Right lobe of liver (tissue), 6 donors: ENCODE results near the gene WDFY2. TPM values are rescaled to one million over a fixed set of nuclear protein-coding genes. Genes with fewer than 3 reads are reported as not detected.
"Not testable (repeated sequence)": the region's sequence is repeated elsewhere in the genome, so short reads cannot be mapped to it uniquely, and the experiment has no call there.

Source experiments
- ATAC-seq, 4 donors: fragments of 200-7000 bp; cut with Tn5 transposase; one replicate each; pipeline ENCODE4 v1.9.1; 2020; ENCODE audit warnings: mild to moderate bottlenecking in 4 of 4, moderate library complexity in 4 of 4
- DNase-seq, 3 donors: peaks; one replicate each; pipeline ENCODE4 v3.0.0-alpha.2; 2020
- H3K27ac ChIP-seq, 3 donors: fragments of 200-600 bp; one replicate each; pipeline ENCODE4 v1.8.0; 2022
- H3K27me3 ChIP-seq, 2 donors: fragments of 200-600 bp; one replicate each; pipeline ENCODE4 v1.8.0; 2022
- H3K36me3 ChIP-seq, 4 donors: fragments of 200-600 bp; sonication (generic) in 1 of 4; one replicate each; pipeline versions ENCODE4 v1.5.1 to v1.8.0; 2017 to 2022; ENCODE audit warnings: control low read depth in 1 of 4
- H3K4me1 ChIP-seq, 4 donors: fragments of 200-600 bp; sonication (generic) in 1 of 4; one replicate each; pipeline versions ENCODE4 v1.5.1 to v1.8.0; 2017 to 2022; ENCODE audit warnings: control low read depth in 1 of 4
- H3K4me3 ChIP-seq, 3 donors: fragments of 200-600 bp; one replicate each; pipeline ENCODE4 v1.8.0; 2022
- H3K9me3 ChIP-seq, 4 donors: fragments of 200-600 bp; sonication (generic) in 1 of 4; one replicate each; pipeline versions ENCODE4 v1.5.1 to v1.8.0; 2017 to 2022; ENCODE audit warnings: control low read depth in 1 of 4
- POLR2A ChIP-seq: fragments of 450-650 bp; IDR thresholded peaks from one replicate; pipeline ENCODE4 v1.6.1; 2017; ENCODE audit warnings: antibody characterized with exemption, mild to moderate bottlenecking
- WGBS: methylation state at CpG from one replicate; pipeline ENCODE4 v1.1.6; 2018; ENCODE audit warnings: low coverage, low lambda C conversion rate; ENCODE audit not compliant: insufficient coverage; ENCODE audit errors: missing lambda C conversion rate; 5-methylcytosine and 5-hydroxymethylcytosine counted together
- intact Hi-C, 2 donors: fragments of 100-400 bp; cut with DNase I; formaldehyde crosslinking; loops; one replicate each; pipeline versions ENCODE4 v1.11.2 to v1.14.1; 2022
- total RNA-seq, 6 experiments: library from RNA; depleted of rRNA in 2 of 6; stranded (reverse); fragments of >200 nt in 2 of 6; fragmentation: NEBNext Ultra II Directional in 3 of 6; extraction: Animal tissue kit (Norgen Biotek cat#: 25700) in 3 of 6; gene quantifications; one replicate each; pipeline versions ENCODE4 v1.1.0 to v1.2.4, GENCODE V29; 2016 to 2023
- TF ChIP-seq, protein P1 (sequence below), 4 donors: fragments of 200-600 bp in 3 of 4; fragments of 450-650 bp in 1 of 4; IDR thresholded peaks; one replicate each; pipeline versions ENCODE4 v1.5.1 to v1.8.0; 2016 to 2022; ENCODE audit warnings: antibody characterized with exemption in 4 of 4, mild to moderate bottlenecking in 2 of 4
- donor health status: DM: no; HTN: yes; CAD: no.
- donor health status: DM: no; HTN: no; CAD: no.
- donor health status: DM: no; HTN: no; CAD: no.
- donor health status: DM: no; HTN: yes; CAD: no.
- donor health status: DM: no; HTN: yes; CAD: no.

The WDFY2 gene
- total RNA-seq, 6 experiments from 2014 or later, result 4.5 to 12.0 (median 7.3) TPM

- intact Hi-C loops, result no loop called here
- H3K4me3 ChIP-seq, result no peak overlapping the region
- 33% methylated on average over 1 of the region's 1 CpG for WGBS
These were observed 24.1 kb upstream of the WDFY2 start for GRCh38 chr13:51559946-51560735.

DNA sequence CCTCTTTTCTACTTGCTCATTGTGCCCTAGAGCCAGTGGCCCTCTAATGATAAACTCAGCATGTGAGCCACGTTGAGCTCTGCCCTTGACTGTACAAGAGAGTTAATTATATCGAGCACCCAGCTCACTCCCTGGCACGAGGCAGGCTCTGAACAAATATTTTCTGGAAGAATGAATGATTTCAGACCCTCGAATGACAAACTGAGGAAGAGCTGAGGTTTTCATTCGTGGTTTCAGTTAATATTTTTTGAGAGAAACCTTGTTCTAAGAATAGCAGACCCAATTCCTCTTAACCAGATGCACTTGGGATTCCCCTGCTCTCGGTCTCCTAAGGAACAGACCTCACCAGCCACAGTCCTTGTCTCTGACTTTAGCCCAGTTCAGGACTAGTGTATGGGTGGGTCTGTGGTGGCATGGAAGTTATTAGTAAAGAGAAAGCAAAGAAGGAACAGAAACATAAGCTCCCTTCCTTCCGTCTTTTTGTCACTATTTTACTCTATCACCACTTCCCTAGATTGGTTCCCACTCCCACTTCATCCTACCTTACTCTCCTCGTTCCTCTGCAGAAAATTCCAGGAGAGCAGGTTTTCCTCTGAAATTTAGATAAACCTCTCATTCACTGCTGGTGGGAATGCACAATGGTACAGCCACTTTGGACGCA, 22.1 kb upstream of the WDFY2 start:
- WGBS, result 51% methylated on average over 9 of the region's 9 CpGs
- Histone ChIP-seq H3K27me3 (no peaks in the 10 kb centered on the region), H3K36me3 (no peaks in the 10 kb centered on the region), H3K4me3 (no peak overlapping the region), H3K9me3 (no peaks in the 10 kb centered on the region), H3K4me1 (no peaks in the 10 kb centered on the region), H3K27ac (no peak overlapping the region)
- TF ChIP-seq POLR2A, result no peak
- TF ChIP-seq, protein P1, sequence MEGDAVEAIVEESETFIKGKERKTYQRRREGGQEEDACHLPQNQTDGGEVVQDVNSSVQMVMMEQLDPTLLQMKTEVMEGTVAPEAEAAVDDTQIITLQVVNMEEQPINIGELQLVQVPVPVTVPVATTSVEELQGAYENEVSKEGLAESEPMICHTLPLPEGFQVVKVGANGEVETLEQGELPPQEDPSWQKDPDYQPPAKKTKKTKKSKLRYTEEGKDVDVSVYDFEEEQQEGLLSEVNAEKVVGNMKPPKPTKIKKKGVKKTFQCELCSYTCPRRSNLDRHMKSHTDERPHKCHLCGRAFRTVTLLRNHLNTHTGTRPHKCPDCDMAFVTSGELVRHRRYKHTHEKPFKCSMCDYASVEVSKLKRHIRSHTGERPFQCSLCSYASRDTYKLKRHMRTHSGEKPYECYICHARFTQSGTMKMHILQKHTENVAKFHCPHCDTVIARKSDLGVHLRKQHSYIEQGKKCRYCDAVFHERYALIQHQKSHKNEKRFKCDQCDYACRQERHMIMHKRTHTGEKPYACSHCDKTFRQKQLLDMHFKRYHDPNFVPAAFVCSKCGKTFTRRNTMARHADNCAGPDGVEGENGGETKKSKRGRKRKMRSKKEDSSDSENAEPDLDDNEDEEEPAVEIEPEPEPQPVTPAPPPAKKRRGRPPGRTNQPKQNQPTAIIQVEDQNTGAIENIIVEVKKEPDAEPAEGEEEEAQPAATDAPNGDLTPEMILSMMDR (IDR thresholded peaks at IDR 0.05), result no peak
- ATAC-seq (peak; percentile 50 to 69 (median 56)), DNase-seq (no peak)
- intact Hi-C loops, result no loop called here

More at GRCh38 chr13:51559946-51560735, 24.1 kb upstream of the WDFY2 start:
- no peaks in the 10 kb centered on the region for H3K9me3 ChIP-seq
- no peaks in the 10 kb centered on the region for H3K4me1 ChIP-seq
- H3K36me3 ChIP-seq, result no peaks in the 10 kb centered on the region
- H3K27me3 ChIP-seq, result no peaks in the 10 kb centered on the region
- no peak overlapping the region for H3K27ac ChIP-seq
- TF ChIP-seq POLR2A, result no peak
- TF ChIP-seq, protein P1 (IDR thresholded peaks at IDR 0.05), result no peak
- DNase-seq (no peak), ATAC-seq (no peak)

- DNase-seq, result no peak
- Histone ChIP-seq H3K27me3 (no peaks in the 10 kb centered on the region), H3K4me3 (no peak overlapping the region), H3K36me3 (no peaks in the 10 kb centered on the region), H3K9me3 (no peaks in the 10 kb centered on the region), H3K27ac (no peak overlapping the region), H3K4me1 (no peaks in the 10 kb centered on the region)
- ATAC-seq, result no peak
- no peak for TF ChIP-seq POLR2A
- TF ChIP-seq, protein P1 (IDR thresholded peaks at IDR 0.05), result no peak
- intact Hi-C loops, result no loop called here
- 57% methylated on average over 2 of the region's 3 CpGs for WGBS
These were observed 20.0 kb upstream of the WDFY2 start for GRCh38 chr13:51564252-51564651.

DNA sequence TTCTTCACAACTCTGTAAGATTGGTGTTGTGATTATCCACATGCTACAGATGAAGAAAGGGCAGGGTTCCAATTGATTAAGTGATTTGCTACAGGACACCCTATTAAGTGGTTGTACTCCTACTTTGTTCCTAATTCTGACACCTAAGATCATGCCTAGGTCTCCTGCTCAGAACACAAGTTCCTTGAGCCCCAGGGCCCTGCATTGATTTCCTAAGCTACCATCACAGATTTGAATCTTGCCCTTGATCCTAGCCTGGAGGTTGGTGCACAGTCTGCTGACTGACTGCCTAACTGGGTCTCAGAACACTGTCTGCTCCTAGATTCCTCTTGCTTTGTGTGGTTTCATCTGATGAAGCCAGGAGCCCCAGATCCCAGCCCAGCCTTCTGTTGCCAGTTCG, 19.6 kb upstream of the WDFY2 start:
- Histone ChIP-seq H3K9me3 (no peaks in the 10 kb centered on the region), H3K27me3 (no peaks in the 10 kb centered on the region), H3K36me3 (no peaks in the 10 kb centered on the region), H3K27ac (no peak overlapping the region), H3K4me3 (no peak overlapping the region), H3K4me1 (no peaks in the 10 kb centered on the region)
- intact Hi-C loops, result no loop called here
- WGBS, result no CpG with 5 or more reads among the region's 1 CpG
- DNase-seq (no peak), ATAC-seq (no peak)
- TF ChIP-seq POLR2A, result no peak
- TF ChIP-seq, protein P1 (IDR thresholded peaks at IDR 0.05), result no peak

GRCh38 chr13:51569001-51569400, 15.3 kb upstream of the WDFY2 start:
- intact Hi-C loops, result not testable (repeated sequence)
- 78% methylated on average over 4 of the region's 4 CpGs for WGBS

More at GRCh38 chr13:51569001-51569400, 15.3 kb upstream of the WDFY2 start:
- not testable (repeated sequence) for H3K27me3 ChIP-seq, H3K4me3 ChIP-seq, H3K27ac ChIP-seq, DNase-seq, ATAC-seq, H3K9me3 ChIP-seq, H3K36me3 ChIP-seq, H3K4me1 ChIP-seq
